ENCODE measurements around the gene DDX11. TPM values are rescaled to one million over a fixed set of nuclear protein-coding genes. Genes with fewer than 3 reads are reported as not detected.

Gene DDX11
- polyA plus RNA-seq, 1 of the 3 experiments (the other 2 are of a cell fraction), result 33.4 TPM

DNA sequence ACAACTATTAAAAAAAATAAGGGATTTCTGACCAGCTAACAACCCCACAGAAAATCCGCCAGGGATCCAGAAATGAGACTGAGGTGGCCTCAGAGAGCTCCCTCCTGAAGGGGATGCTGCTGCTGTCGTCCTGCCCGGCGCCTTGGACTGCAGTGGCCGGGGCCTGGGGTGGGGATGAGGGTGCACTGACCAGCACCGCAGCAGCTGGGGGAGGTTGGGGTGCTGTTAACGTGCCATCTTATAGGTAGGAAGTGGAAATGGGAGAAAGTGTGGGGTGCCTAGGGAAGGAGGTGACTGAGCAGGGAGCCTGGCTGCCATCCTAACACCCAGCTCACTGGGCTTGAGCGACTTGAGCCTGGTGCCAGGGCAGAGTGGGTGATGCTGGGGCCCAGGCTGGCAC is 32.0 kb downstream of the DDX11 start:
- ChIA-PET CTCF (interaction anchor here (1.0 to 1.1 kb wide), 2 partner anchors 134 to 223 kb away, joined by 3 read pairs; no protein-coding TSS in a partner anchor), POLR2A (interaction anchor here (0.9 kb wide), 1 partner anchor 34 kb away, joined by 3 read pairs; no protein-coding TSS in a partner anchor)
- WGBS (ENCODE audit: low lambda C conversion rate), result 84% methylated on average over 7 of the region's 8 CpGs
- Histone ChIP-seq H3K36me3 (replicated peaks in 1 of 2; ENCODE audit: control insufficient read depth in 1 of 2, insufficient read depth in 2 of 2, low read length in 1 of 2) (no peaks in the 10 kb centered on the region), H3K4me1 (ENCODE audit: control insufficient read depth in 1 of 2, insufficient read depth in 2 of 2, low read depth in 1 of 2, low read length in 1 of 2) (no peaks in the 10 kb centered on the region), H3K9me3 (no peaks in the 10 kb centered on the region), H3K79me2 (ENCODE audit: insufficient read depth) (no peaks in the 10 kb centered on the region), H3K9me2 (no peaks in the 10 kb centered on the region), H3K4me2 (no peak overlapping the region), H3K4me3 (ENCODE audit: low read depth in 2 of 2, low read length in 1 of 2) (no peak overlapping the region), H3K27me3 (ENCODE audit: insufficient read depth) (no peaks in the 10 kb centered on the region), H4K20me1 (ENCODE audit: insufficient read depth) (no peaks in the 10 kb centered on the region), H3K27ac (ENCODE audit: low read depth in 2 of 2, low read length in 1 of 2) (no peak overlapping the region), H2AFZ (ENCODE audit: low read depth) (no peak overlapping the region), H3K9ac (no peak overlapping the region), H3F3A (replicated peaks; ENCODE audit: insufficient read depth) (no peaks in the 10 kb centered on the region)
- no peak for TF ChIP-seq POLR2AphosphoS5 (IDR thresholded peaks at IDR 0.05; ENCODE audit: low read depth, low read length)
- no peak for TF ChIP-seq ZBTB33 (IDR thresholded peaks at IDR 0.05; ENCODE audit: borderline replicate concordance, low read depth)
- no peak for TF ChIP-seq MXI1 (IDR thresholded peaks at IDR 0.05; ENCODE audit: low read depth, low read length)
- no peak for TF ChIP-seq SMC3 (IDR thresholded peaks at IDR 0.05; ENCODE audit: low read depth, low read length)
- no peak for TF ChIP-seq CTCF (IDR thresholded peaks at IDR 0.05)
- TF ChIP-seq EZH2phosphoT487 (IDR thresholded peaks at IDR 0.05; ENCODE audit: borderline replicate concordance, low read depth), result no peak
- TF ChIP-seq GABPA (IDR thresholded peaks at IDR 0.05; ENCODE audit: low read depth), result no peak
- no peak for TF ChIP-seq GATA2 (CRISPR knock-in tag; IDR thresholded peaks at IDR 0.05)
- no peak for TF ChIP-seq SIN3A (IDR thresholded peaks at IDR 0.05; ENCODE audit: borderline replicate concordance, low read depth, low read length)
- no peak for TF ChIP-seq FOSL2 (IDR thresholded peaks at IDR 0.05; ENCODE audit: borderline replicate concordance, low read depth)
- no peak for TF ChIP-seq CHD2 (IDR thresholded peaks at IDR 0.05; ENCODE audit: low read length, partially characterized antibody)
- TF ChIP-seq TEAD4 (IDR thresholded peaks at IDR 0.05; ENCODE audit: borderline replicate concordance, insufficient read depth), result no peak
- TF ChIP-seq IRF3 (IDR thresholded peaks at IDR 0.05; ENCODE audit: low read depth, low read length), result no peak
- TF ChIP-seq RXRA (IDR thresholded peaks at IDR 0.05; ENCODE audit: borderline replicate concordance, low read depth), result no peak
- no peak for TF ChIP-seq NFIC (IDR thresholded peaks at IDR 0.05; ENCODE audit: borderline replicate concordance)
- TF ChIP-seq RCOR1 (IDR thresholded peaks at IDR 0.05; ENCODE audit: low read length), result no peak
- TF ChIP-seq EP300 (IDR thresholded peaks at IDR 0.05; ENCODE audit: borderline replicate concordance in 1 of 2, low read depth in 1 of 2, low read length in 1 of 2), result no peak
- TF ChIP-seq, protein P1, sequence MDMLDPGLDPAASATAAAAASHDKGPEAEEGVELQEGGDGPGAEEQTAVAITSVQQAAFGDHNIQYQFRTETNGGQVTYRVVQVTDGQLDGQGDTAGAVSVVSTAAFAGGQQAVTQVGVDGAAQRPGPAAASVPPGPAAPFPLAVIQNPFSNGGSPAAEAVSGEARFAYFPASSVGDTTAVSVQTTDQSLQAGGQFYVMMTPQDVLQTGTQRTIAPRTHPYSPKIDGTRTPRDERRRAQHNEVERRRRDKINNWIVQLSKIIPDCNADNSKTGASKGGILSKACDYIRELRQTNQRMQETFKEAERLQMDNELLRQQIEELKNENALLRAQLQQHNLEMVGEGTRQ (IDR thresholded peaks at IDR 0.05; ENCODE audit: borderline replicate concordance, low read depth, low read length), result no peak
- TF ChIP-seq RAD21 (IDR thresholded peaks at IDR 0.05; ENCODE audit: low read length), result no peak
- DNase-seq, result no peak

Data from SK-N-SH (cell line).